HG02642 (cell line): ENCODE measurements around the gene ROBO2.

Experiments used
- ATAC-seq: cut with Tn5 transposase; IDR thresholded peaks from one replicate; pipeline ENCODE4 v1.9.1; 2021; ENCODE audit warnings: mild to moderate bottlenecking; ENCODE audit not compliant: unreplicated experiment, poor library complexity

Gene ROBO2

GRCh38 chr3:77096966-77097890 is 57.3 kb downstream of the ROBO2 start:
- ATAC-seq: no peak

- no peak for ATAC-seq
Measured at GRCh38 chr3:77102951-77103769, 63.3 kb downstream of the ROBO2 start.

GRCh38 chr3:77122652-77123051 is 82.8 kb downstream of the ROBO2 start:
- ATAC-seq: no peak

GRCh38 chr3:77125966-77126365 is 86.1 kb downstream of the ROBO2 start:
- no peak for ATAC-seq

GRCh38 chr3:77134769-77135168 is 94.9 kb downstream of the ROBO2 start:
- no peak for ATAC-seq

GRCh38 chr3:77137559-77137958 is 97.7 kb downstream of the ROBO2 start:
- ATAC-seq: no peak

GRCh38 chr3:77139624-77140023 is 99.7 kb downstream of the ROBO2 start:
- ATAC-seq: no peak

GRCh38 chr3:77141423-77141822 is 101.5 kb downstream of the ROBO2 start:
- ATAC-seq: no peak

- ATAC-seq: no peak
Measured at GRCh38 chr3:77142578-77142977, 102.7 kb downstream of the ROBO2 start.

- no peak for ATAC-seq
Measured at GRCh38 chr3:77146004-77146403, 106.1 kb downstream of the ROBO2 start.

GRCh38 chr3:77147836-77148578 is 108.1 kb downstream of the ROBO2 start:
- ATAC-seq: no peak

GRCh38 chr3:77149382-77149781 is 109.5 kb downstream of the ROBO2 start:
- no peak for ATAC-seq

- ATAC-seq: no peak
Measured at GRCh38 chr3:77150028-77150427, 110.1 kb downstream of the ROBO2 start.

- no peak for ATAC-seq
Measured at GRCh38 chr3:77150759-77151158, 110.9 kb downstream of the ROBO2 start.

- no peak for ATAC-seq
Measured at GRCh38 chr3:77158730-77159581, 119.1 kb downstream of the ROBO2 start.

GRCh38 chr3:77160931-77161497 is 121.1 kb downstream of the ROBO2 start:
- ATAC-seq: no peak

GRCh38 chr3:77169823-77170222 is 129.9 kb downstream of the ROBO2 start:
- no peak for ATAC-seq

- ATAC-seq: no peak
Measured at GRCh38 chr3:77171026-77171425, 131.1 kb downstream of the ROBO2 start.

- no peak for ATAC-seq
Measured at GRCh38 chr3:77179762-77180161, 139.9 kb downstream of the ROBO2 start.
